HG03575 (cell line): ENCODE results near the gene SOX3.

Experiments
- ATAC-seq: cut with Tn5 transposase; IDR thresholded peaks from one replicate; pipeline ENCODE4 v1.9.1; 2021; ENCODE audit not compliant: unreplicated experiment, insufficient number of reproducible peaks, low FRiP score; ENCODE audit errors: extremely low read depth

The SOX3 gene

GRCh38 chrX:140501940-140502468 is 2.9 kb downstream of the SOX3 start:
- no peak for ATAC-seq

- ATAC-seq, result no peak
Observed at GRCh38 chrX:140501321-140501720, 3.5 kb downstream of the SOX3 start.

GRCh38 chrX:140500441-140500840 is 4.4 kb downstream of the SOX3 start:
- ATAC-seq, result no peak

GRCh38 chrX:140495739-140496138 is 9.1 kb downstream of the SOX3 start:
- no peak for ATAC-seq

- ATAC-seq, result no peak
Observed at GRCh38 chrX:140492066-140492994, 12.5 kb downstream of the SOX3 start.

- ATAC-seq, result no peak
Observed at GRCh38 chrX:140480765-140481164, 24.1 kb downstream of the SOX3 start.

- ATAC-seq, result no peak
Observed at GRCh38 chrX:140477987-140478386, 26.9 kb downstream of the SOX3 start.

GRCh38 chrX:140475025-140475424 is 29.8 kb downstream of the SOX3 start:
- ATAC-seq, result no peak

- no peak for ATAC-seq
Observed at GRCh38 chrX:140467211-140467610, 37.7 kb downstream of the SOX3 start.
